Kidney capillary endothelial cell (primary cell): ENCODE data around the gene SYNJ1.
"Not testable (repeated sequence)": the region's sequence is repeated elsewhere in the genome, so short reads cannot be mapped to it uniquely, and the experiment has no call there.

Experiments
- DNase-seq: peaks from one replicate; pipeline ENCODE4 v3.0.0-alpha.2; 2018; ENCODE audit warnings: low spot score

The SYNJ1 gene

GRCh38 chr21:32736083-32736482, 8.3 kb upstream of the SYNJ1 start:
- not testable (repeated sequence) for DNase-seq

GRCh38 chr21:32735524-32735923, 7.7 kb upstream of the SYNJ1 start:
- DNase-seq: no peak

- no peak for DNase-seq
Observed at GRCh38 chr21:32733990-32734613, 6.3 kb upstream of the SYNJ1 start.

- DNase-seq: no peak
Observed at GRCh38 chr21:32733356-32733755, 5.5 kb upstream of the SYNJ1 start.

GRCh38 chr21:32732544-32732943, 4.7 kb upstream of the SYNJ1 start:
- DNase-seq: no peak

GRCh38 chr21:32728848-32729247, 1.0 kb upstream of the SYNJ1 start:
- DNase-seq: no peak

- no peak for DNase-seq
Observed at GRCh38 chr21:32728456-32728839, 635 bp upstream of the SYNJ1 start.

GRCh38 chr21:32726839-32727686, 750 bp downstream of the SYNJ1 start:
- peak; percentile 34 for DNase-seq

- no peak for DNase-seq
Observed at GRCh38 chr21:32719085-32719484, 8.7 kb downstream of the SYNJ1 start.

GRCh38 chr21:32717851-32718316, 9.9 kb downstream of the SYNJ1 start:
- no peak for DNase-seq

- DNase-seq: no peak
Observed at GRCh38 chr21:32716486-32716885, 11.3 kb downstream of the SYNJ1 start.

GRCh38 chr21:32713726-32714125, 14.1 kb downstream of the SYNJ1 start:
- DNase-seq: no peak

GRCh38 chr21:32712641-32713040, 15.2 kb downstream of the SYNJ1 start:
- DNase-seq: no peak

- no peak for DNase-seq
Observed at GRCh38 chr21:32712043-32712442, 15.8 kb downstream of the SYNJ1 start.

GRCh38 chr21:32710987-32711386, 16.8 kb downstream of the SYNJ1 start:
- no peak for DNase-seq

GRCh38 chr21:32710069-32710784, 17.6 kb downstream of the SYNJ1 start:
- no peak for DNase-seq

GRCh38 chr21:32708069-32708468, 19.7 kb downstream of the SYNJ1 start:
- DNase-seq: peak; percentile 31

GRCh38 chr21:32705901-32706300, 21.9 kb downstream of the SYNJ1 start:
- DNase-seq: no peak

- DNase-seq: no peak
Observed at GRCh38 chr21:32705139-32705538, 22.7 kb downstream of the SYNJ1 start.

- DNase-seq: peak; percentile 48
Observed at GRCh38 chr21:32702702-32703101, 25.1 kb downstream of the SYNJ1 start.

GRCh38 chr21:32698971-32699693, 28.7 kb downstream of the SYNJ1 start:
- DNase-seq: no peak

- DNase-seq: no peak
Observed at GRCh38 chr21:32698286-32698685, 29.5 kb downstream of the SYNJ1 start.
